Measurements from ENCODE around the gene DUSP16. TPM values are rescaled to one million over a fixed set of nuclear protein-coding genes. Genes with fewer than 3 reads are reported as not detected.

Gene DUSP16
- total RNA-seq, 1 donor from 2014 or later, result 16.4 TPM

- no peak for TF ChIP-seq CTCF (IDR thresholded peaks at IDR 0.05; ENCODE audit: borderline replicate concordance)
- no peaks in the 10 kb centered on the region for H3K9me3 ChIP-seq (replicated peaks)
- no peak overlapping the region for H3K27ac ChIP-seq (replicated peaks)
- no peak for DNase-seq
- no peaks in the 10 kb centered on the region for H3K36me3 ChIP-seq
- H3K27me3 ChIP-seq (ENCODE audit: low read depth), result no peaks in the 10 kb centered on the region
- H3K4me3 ChIP-seq, result no peak overlapping the region
- no peaks in the 10 kb centered on the region for H3K4me1 ChIP-seq
- intact Hi-C loops (cut with micrococcal nuclease), result no loop called here
Measured at GRCh38 chr12:12451098-12451497, 111.6 kb downstream of the DUSP16 start.

- no peak for DNase-seq
- no peak overlapping the region for H3K27ac ChIP-seq (replicated peaks)
- no peaks in the 10 kb centered on the region for H3K4me1 ChIP-seq
- H3K36me3 ChIP-seq, result no peaks in the 10 kb centered on the region
- no peaks in the 10 kb centered on the region for H3K27me3 ChIP-seq (ENCODE audit: low read depth)
- intact Hi-C loops (cut with micrococcal nuclease), result no loop called here
- H3K9me3 ChIP-seq (replicated peaks), result no peaks in the 10 kb centered on the region
- H3K4me3 ChIP-seq, result no peak overlapping the region
- no peak for TF ChIP-seq CTCF (IDR thresholded peaks at IDR 0.05; ENCODE audit: borderline replicate concordance)
Measured at GRCh38 chr12:12450043-12450471, 112.6 kb downstream of the DUSP16 start.

GRCh38 chr12:12449533-12450025, 113.1 kb downstream of the DUSP16 start:
- H3K27ac ChIP-seq (replicated peaks), result no peak overlapping the region

GRCh38 chr12:12447837-12448236, 114.8 kb downstream of the DUSP16 start:
- Histone ChIP-seq H3K9me3 (replicated peaks) (no peaks in the 10 kb centered on the region), H3K4me1 (peaks cover 18% of the 10 kb centered on the region), H3K36me3 (no peaks in the 10 kb centered on the region), H3K27me3 (ENCODE audit: low read depth) (no peaks in the 10 kb centered on the region), H3K4me3 (no peak overlapping the region), H3K27ac (replicated peaks) (no peak overlapping the region)
- intact Hi-C loops (cut with micrococcal nuclease), result no loop called here
- TF ChIP-seq CTCF (IDR thresholded peaks at IDR 0.05; ENCODE audit: borderline replicate concordance), result no peak
- DNase-seq, result no peak

More at GRCh38 chr12:12449533-12450025, 113.1 kb downstream of the DUSP16 start:
- no peak for TF ChIP-seq CTCF (IDR thresholded peaks at IDR 0.05; ENCODE audit: borderline replicate concordance)
- no peak overlapping the region for H3K4me3 ChIP-seq
- H3K36me3 ChIP-seq, result no peaks in the 10 kb centered on the region
- intact Hi-C loops (cut with micrococcal nuclease), result no loop called here
- H3K27me3 ChIP-seq (ENCODE audit: low read depth), result no peaks in the 10 kb centered on the region
- no peak for DNase-seq
- H3K9me3 ChIP-seq (replicated peaks), result no peaks in the 10 kb centered on the region
- H3K4me1 ChIP-seq, result peaks cover under 1% of the 10 kb centered on the region

GRCh38 chr12:12447236-12447635, 115.4 kb downstream of the DUSP16 start:
- peaks cover 24% of the 10 kb centered on the region for H3K4me1 ChIP-seq
- no peak overlapping the region for H3K4me3 ChIP-seq
- H3K36me3 ChIP-seq, result no peaks in the 10 kb centered on the region
- TF ChIP-seq CTCF (IDR thresholded peaks at IDR 0.05; ENCODE audit: borderline replicate concordance), result no peak
- DNase-seq, result no peak
- H3K27me3 ChIP-seq (ENCODE audit: low read depth), result no peaks in the 10 kb centered on the region
- no peaks in the 10 kb centered on the region for H3K9me3 ChIP-seq (replicated peaks)
- no peak overlapping the region for H3K27ac ChIP-seq (replicated peaks)
- intact Hi-C loops (cut with micrococcal nuclease), result no loop called here

Measured in left ventricle myocardium inferior (tissue), 1 donor.